Left lung (tissue), 10 donors: ENCODE results near the gene DEK. TPM values are rescaled to one million over a fixed set of nuclear protein-coding genes. Genes with fewer than 3 reads are reported as not detected.
"Not testable (repeated sequence)": the region's sequence is repeated elsewhere in the genome, so short reads cannot be mapped to it uniquely, and the experiment has no call there.

Experiments used
- ATAC-seq: fragments of 200-7000 bp; cut with Tn5 transposase; one replicate; pipeline ENCODE4 v1.9.1; 2020; ENCODE audit warnings: moderate library complexity
- DNase-seq, 4 donors: peaks; one replicate each; pipeline ENCODE4 v3.0.0-alpha.2; 2013 to 2020
- H3K27ac ChIP-seq, 2 donors: fragments of 200-600 bp; sonication (generic) in 1 of 2; one replicate each; pipeline versions ENCODE4 v1.5.0 to v1.8.0; 2020 to 2021
- H3K27me3 ChIP-seq, 2 donors: fragments of 200-600 bp; sonication (generic) in 1 of 2; one replicate each; pipeline versions ENCODE4 v1.5.0 to v1.8.0; 2020 to 2021
- H3K36me3 ChIP-seq, 2 donors: fragments of 200-600 bp; sonication (generic) in 1 of 2; one replicate each; pipeline versions ENCODE4 v1.5.0 to v1.8.0; 2020 to 2021
- H3K4me1 ChIP-seq, 2 donors: fragments of 200-600 bp; one replicate each; pipeline ENCODE4 v1.8.0; 2021
- H3K4me3 ChIP-seq, 2 donors: fragments of 200-600 bp; sonication (generic) in 1 of 2; one replicate each; pipeline versions ENCODE4 v1.5.0 to v1.8.0; 2020 to 2021; ENCODE audit warnings: mild to moderate bottlenecking in 1 of 2
- H3K9me3 ChIP-seq, 2 donors: fragments of 200-600 bp; sonication (generic) in 1 of 2; one replicate each; pipeline versions ENCODE4 v1.5.0 to v1.8.0; 2020 to 2021
- CTCF ChIP-seq, 2 donors: fragments of 200-600 bp; sonication (generic) in 1 of 2; IDR thresholded peaks; one replicate each; pipeline versions ENCODE4 v1.5.0 to v1.8.0; 2021; ENCODE audit warnings: antibody characterized with exemption in 2 of 2
- intact Hi-C, 2 donors: fragments of 100-400 bp; cut with DNase I; formaldehyde crosslinking; loops; one replicate each; pipeline versions ENCODE4 v1.11.2 to v1.14.2; 2022
- polyA plus RNA-seq, 6 donors: library from polyadenylated mRNA; unstranded; fragments of 120-200 nt; gene quantifications; one replicate each; pipeline ENCODE4 v1.2.1, GENCODE V29; 2013; ENCODE audit not compliant: insufficient read length in 6 of 6
- total RNA-seq, 2 donors: library from RNA; stranded (reverse); fragmentation: NEBNext Ultra II Directional; extraction: Animal tissue kit (Norgen Biotek cat#: 25700); gene quantifications; one replicate each; pipeline ENCODE4 v1.2.1, GENCODE V29; 2021
- donor health status: DM: no; HTN: yes; CAD: no.
- donor health status: DM: no; HTN: no; CAD: no.

The DEK gene
- total and polyA plus RNA-seq, 8 donors, result 60.7 to 196 (median 167) TPM

GRCh38 chr6:18227166-18227565 lies 37.2 kb downstream of the DEK start:
- DNase-seq, intact Hi-C loops, H3K4me3 ChIP-seq, H3K27ac ChIP-seq, H3K4me1 ChIP-seq, ATAC-seq, H3K27me3 ChIP-seq: not testable (repeated sequence)
- Histone ChIP-seq H3K36me3 (peaks cover 0 to 83% of the 10 kb centered on the region in 2 donors), H3K9me3 (peaks cover 0 to 14% of the 10 kb centered on the region in 2 donors)

GRCh38 chr6:18226451-18227105 lies 37.8 kb downstream of the DEK start:
- DNase-seq, H3K9me3 ChIP-seq, H3K27ac ChIP-seq, H3K27me3 ChIP-seq, H3K4me1 ChIP-seq, ATAC-seq, H3K4me3 ChIP-seq, intact Hi-C loops: not testable (repeated sequence)
- peaks cover 0 to 83% of the 10 kb centered on the region in 2 donors for H3K36me3 ChIP-seq

GRCh38 chr6:18221288-18221615 lies 43.1 kb downstream of the DEK start:
- intact Hi-C loops, result no loop called here
- Histone ChIP-seq H3K36me3 (peaks cover 0 to 92% of the 10 kb centered on the region in 2 donors), H3K27ac (no peak overlapping the region), H3K4me3 (no peak overlapping the region), H3K4me1 (peaks cover 0 to under 1% of the 10 kb centered on the region in 2 donors), H3K9me3 (no peaks in the 10 kb centered on the region), H3K27me3 (no peaks in the 10 kb centered on the region)
- no peak for DNase-seq
- TF ChIP-seq CTCF (IDR thresholded peaks at IDR 0.05), result no peak
- ATAC-seq, result no peak

GRCh38 chr6:18219591-18219990 lies 44.7 kb downstream of the DEK start:
- Histone ChIP-seq H3K4me1 (peaks cover 0 to 14% of the 10 kb centered on the region in 2 donors), H3K27me3 (no peaks in the 10 kb centered on the region), H3K27ac (no peak overlapping the region), H3K36me3 (peaks cover 0 to 90% of the 10 kb centered on the region in 2 donors), H3K4me3 (no peak overlapping the region), H3K9me3 (no peaks in the 10 kb centered on the region)
- intact Hi-C loops, result no loop called here
- no peak for ATAC-seq
- no peak for TF ChIP-seq CTCF (IDR thresholded peaks at IDR 0.05)
- no peak for DNase-seq

- ATAC-seq (no peak), DNase-seq (no peak)
- Histone ChIP-seq H3K27ac (no peak overlapping the region), H3K9me3 (no peaks in the 10 kb centered on the region), H3K4me3 (no peak overlapping the region), H3K4me1 (peaks cover 0 to 14% of the 10 kb centered on the region in 2 donors), H3K36me3 (peaks cover 0 to 92% of the 10 kb centered on the region in 2 donors), H3K27me3 (no peaks in the 10 kb centered on the region)
- no peak for TF ChIP-seq CTCF (IDR thresholded peaks at IDR 0.05)
- intact Hi-C loops, result no loop called here
Measured at GRCh38 chr6:18218233-18218632, 46.1 kb downstream of the DEK start.

GRCh38 chr6:18216411-18216810 lies 47.9 kb downstream of the DEK start:
- intact Hi-C loops, result no loop called here
- H3K4me3 ChIP-seq, result no peak overlapping the region
- H3K27ac ChIP-seq, result no peak overlapping the region
- H3K4me1 ChIP-seq, result peaks cover 0 to 14% of the 10 kb centered on the region in 2 donors
- no peaks in the 10 kb centered on the region for H3K27me3 ChIP-seq
- DNase-seq (no peak), ATAC-seq (no peak)
- H3K9me3 ChIP-seq, result no peaks in the 10 kb centered on the region
- H3K36me3 ChIP-seq, result peaks cover 0 to 89% of the 10 kb centered on the region in 2 donors
- TF ChIP-seq CTCF (IDR thresholded peaks at IDR 0.05), result no peak
